BLaER1 treated with 17β-estradiol and CSF1 and Interleukin-3, amounts not matched to agents 10 nM and 100 nM (cell line): Measurements from ENCODE around the gene INSM1.

Source experiments
- H3K27ac ChIP-seq, 11 experiments: shearing (Covaris generic); formaldehyde crosslinking; 2 replicates each; pipeline ENCODE4 v1.8.1; 2022
- H3K27me3 ChIP-seq, 11 experiments: shearing (Covaris generic); formaldehyde crosslinking; 2 replicates each; pipeline ENCODE4 v1.8.1; 2022
- H3K36me3 ChIP-seq, 11 experiments: shearing (Covaris generic); formaldehyde crosslinking; 2 replicates each; pipeline ENCODE4 v1.8.1; 2022
- H3K4me1 ChIP-seq, 10 experiments: shearing (Covaris generic); formaldehyde crosslinking; 2 replicates each; pipeline ENCODE4 v1.8.1; 2022
- H3K4me2 ChIP-seq, 11 experiments: shearing (Covaris generic); formaldehyde crosslinking; 2 replicates each; pipeline ENCODE4 v1.8.1; 2022
- H3K4me3 ChIP-seq, 10 experiments: shearing (Covaris generic); formaldehyde crosslinking; 2 replicates each; pipeline ENCODE4 v1.8.1; 2022
- H3K9ac ChIP-seq, 11 experiments: shearing (Covaris generic); formaldehyde crosslinking; 2 replicates each; pipeline ENCODE4 v1.8.1; 2022
- H3K9me3 ChIP-seq, 11 experiments: shearing (Covaris generic); formaldehyde crosslinking; replicated peaks in 1 of 11; 2 replicates each; pipeline ENCODE4 v1.8.1; 2022
- H4K20me1 ChIP-seq, 11 experiments: shearing (Covaris generic); formaldehyde crosslinking; 2 replicates each; pipeline ENCODE4 v1.8.1; 2022
- Cebpa-rat ChIP-seq, 11 experiments: shearing (Covaris generic); IDR thresholded peaks; 2 replicates each; pipeline ENCODE4 v1.8.1; 2022

The INSM1 gene

DNA sequence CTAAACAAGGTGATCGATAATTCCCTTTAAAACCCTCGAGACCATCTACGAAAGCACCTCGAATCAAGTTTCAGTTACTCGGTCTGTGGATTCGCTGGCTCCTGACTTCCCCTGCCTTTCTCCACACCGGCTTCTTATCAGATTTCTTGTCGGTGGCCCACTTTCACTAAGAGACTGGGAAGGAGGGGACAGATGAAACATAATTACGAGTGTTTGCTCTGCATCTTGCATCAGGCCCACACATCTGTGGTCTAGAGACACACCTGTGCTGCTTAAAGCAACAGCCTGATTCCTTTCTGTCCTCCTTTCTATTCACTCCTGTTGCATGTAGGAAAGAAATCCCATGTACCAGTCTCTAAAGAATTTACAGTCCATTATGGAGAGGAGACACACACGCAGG lies 37.7 kb downstream of the INSM1 start:
- TF ChIP-seq Cebpa-rat (IDR thresholded peaks at IDR 0.05) = no peak
- Histone ChIP-seq H3K4me3 (no peak overlapping the region), H3K36me3 (peaks cover 0 to 33% (median 0%) of the 10 kb centered on the region in 11 experiments; a peak in 2 of 22 replicates), H3K4me2 (no peak overlapping the region), H3K27ac (no peak overlapping the region), H3K9me3 (no peaks in the 10 kb centered on the region), H4K20me1 (0 out of 22 replicates have a peak, but pooled peaks cover 0 to 3% (median 0%) of the 10 kb centered on the region in 11 experiments), H3K27me3 (no peaks in the 10 kb centered on the region), H3K4me1 (no peaks in the 10 kb centered on the region), H3K9ac (no peak overlapping the region)

- no peak for TF ChIP-seq Cebpa-rat (IDR thresholded peaks at IDR 0.05)
Measured at GRCh38 chr20:20406306-20406705, 38.4 kb downstream of the INSM1 start.

DNA sequence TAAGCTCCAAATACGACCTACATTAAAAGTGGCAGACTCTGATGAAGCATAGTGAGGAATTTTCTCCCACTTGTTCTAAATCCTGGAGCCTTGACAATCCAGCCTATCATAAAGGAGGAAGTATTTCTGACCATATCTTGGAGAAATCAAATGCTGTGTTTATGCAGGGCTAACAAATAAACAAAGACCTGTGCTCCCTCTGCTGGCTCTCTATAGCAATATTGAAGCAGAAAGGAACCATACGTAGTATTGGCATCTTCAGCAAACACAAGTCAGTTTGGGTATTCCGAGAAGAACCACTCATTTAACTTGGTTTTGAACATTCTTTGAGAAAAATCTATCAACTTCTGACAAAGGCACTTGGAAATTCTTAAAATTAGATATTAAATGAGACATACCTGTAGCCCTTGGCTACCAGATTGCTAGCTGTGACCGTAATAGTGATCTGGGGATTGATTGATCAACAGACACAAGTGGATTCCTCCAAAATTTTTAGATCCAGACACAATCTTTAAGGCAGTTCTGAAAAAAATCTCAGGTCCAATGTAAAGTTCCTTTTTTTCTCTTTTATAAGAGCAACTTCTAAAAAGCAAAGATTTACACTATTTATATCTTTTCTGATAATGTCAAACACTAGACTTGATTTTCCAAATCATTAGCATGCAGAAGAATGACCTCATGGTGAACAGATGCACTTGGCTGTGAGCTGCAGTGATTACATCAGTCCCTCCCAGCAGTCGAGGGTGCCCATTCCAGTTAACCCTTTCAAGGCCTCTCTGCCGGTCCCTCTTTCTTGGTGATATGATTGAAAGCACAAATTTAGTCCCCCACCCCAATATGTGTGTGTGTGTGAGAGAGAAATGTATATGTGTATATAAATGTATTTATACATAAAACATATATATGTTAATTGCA lies 40.2 kb downstream of the INSM1 start:
- no peak overlapping the region for H3K27ac ChIP-seq

More at GRCh38 chr20:20406306-20406705, 38.4 kb downstream of the INSM1 start:
- H3K9ac ChIP-seq = no peak overlapping the region
- no peak overlapping the region for H3K4me2 ChIP-seq
- no peaks in the 10 kb centered on the region for H3K9me3 ChIP-seq
- peaks cover 0 to 35% (median 0%) of the 10 kb centered on the region in 11 experiments; a peak in 2 of 22 replicates for H3K36me3 ChIP-seq
- H3K4me3 ChIP-seq = no peak overlapping the region
- no peak overlapping the region for H3K27ac ChIP-seq
- H4K20me1 ChIP-seq = 0 out of 22 replicates have a peak, but pooled peaks cover 0 to 3% (median 0%) of the 10 kb centered on the region in 11 experiments
- H3K27me3 ChIP-seq = no peaks in the 10 kb centered on the region
- H3K4me1 ChIP-seq = no peaks in the 10 kb centered on the region

DNA sequence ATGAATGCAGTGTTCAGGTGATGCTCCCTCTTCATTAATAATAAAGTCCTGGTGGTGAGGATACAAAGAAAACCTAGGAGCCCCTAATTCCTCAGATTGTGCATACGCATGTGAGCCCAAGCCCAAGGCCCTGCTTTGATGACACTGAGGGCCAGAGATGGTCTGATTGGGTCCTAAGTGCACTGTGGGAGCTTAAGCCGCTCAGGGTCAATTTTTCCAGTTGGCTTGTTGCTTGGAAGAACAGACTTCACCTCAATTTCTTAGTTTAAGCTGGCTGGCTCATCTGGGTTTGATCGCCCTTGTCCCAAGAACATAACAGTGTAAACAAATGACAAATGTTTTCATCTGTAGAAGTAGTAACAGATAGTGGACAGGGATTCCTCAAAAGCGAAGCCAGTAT lies 41.4 kb downstream of the INSM1 start:
- Histone ChIP-seq H3K9ac (no peak overlapping the region), H3K4me2 (no peak overlapping the region), H3K9me3 (no peaks in the 10 kb centered on the region), H4K20me1 (0 out of 22 replicates have a peak, but pooled peaks cover 0 to 9% (median 0%) of the 10 kb centered on the region in 11 experiments), H3K4me1 (0 out of 20 replicates have a peak, but pooled peaks cover 0 to 7% (median 0%) of the 10 kb centered on the region in 10 experiments), H3K27me3 (no peaks in the 10 kb centered on the region), H3K36me3 (peaks cover 0 to 20% (median 0%) of the 10 kb centered on the region in 11 experiments; a peak in 2 of 22 replicates), H3K27ac (no peak overlapping the region), H3K4me3 (no peak overlapping the region)
- TF ChIP-seq Cebpa-rat (IDR thresholded peaks at IDR 0.05) = no peak

More for the DNA sequence above, 40.2 kb downstream of the INSM1 start:
- H3K4me3 ChIP-seq = no peak overlapping the region
- TF ChIP-seq Cebpa-rat (IDR thresholded peaks at IDR 0.05) = no peak
- no peaks in the 10 kb centered on the region for H3K27me3 ChIP-seq
- 0 out of 20 replicates have a peak, but pooled peaks cover 0 to 5% (median 0%) of the 10 kb centered on the region in 10 experiments for H3K4me1 ChIP-seq
- H3K36me3 ChIP-seq = peaks cover 0 to 27% (median 0%) of the 10 kb centered on the region in 11 experiments; a peak in 2 of 22 replicates
- 0 out of 22 replicates have a peak, but pooled peaks cover 0 to 4% (median 0%) of the 10 kb centered on the region in 11 experiments for H4K20me1 ChIP-seq
- no peaks in the 10 kb centered on the region for H3K9me3 ChIP-seq
- no peak overlapping the region for H3K4me2 ChIP-seq
- no peak overlapping the region for H3K9ac ChIP-seq

- Histone ChIP-seq H3K27me3 (no peaks in the 10 kb centered on the region), H4K20me1 (0 out of 22 replicates have a peak, but pooled peaks cover 0 to 9% (median 0%) of the 10 kb centered on the region in 11 experiments), H3K9ac (no peak overlapping the region), H3K9me3 (no peaks in the 10 kb centered on the region), H3K36me3 (peaks cover 0 to 17% (median 0%) of the 10 kb centered on the region in 11 experiments; a peak in 2 of 22 replicates), H3K27ac (no peak overlapping the region), H3K4me3 (no peak overlapping the region), H3K4me1 (0 out of 20 replicates have a peak, but pooled peaks cover 0 to 7% (median 0%) of the 10 kb centered on the region in 10 experiments), H3K4me2 (no peak overlapping the region)
- no peak for TF ChIP-seq Cebpa-rat (IDR thresholded peaks at IDR 0.05)
Measured at GRCh38 chr20:20410678-20411077, 42.8 kb downstream of the INSM1 start.

DNA sequence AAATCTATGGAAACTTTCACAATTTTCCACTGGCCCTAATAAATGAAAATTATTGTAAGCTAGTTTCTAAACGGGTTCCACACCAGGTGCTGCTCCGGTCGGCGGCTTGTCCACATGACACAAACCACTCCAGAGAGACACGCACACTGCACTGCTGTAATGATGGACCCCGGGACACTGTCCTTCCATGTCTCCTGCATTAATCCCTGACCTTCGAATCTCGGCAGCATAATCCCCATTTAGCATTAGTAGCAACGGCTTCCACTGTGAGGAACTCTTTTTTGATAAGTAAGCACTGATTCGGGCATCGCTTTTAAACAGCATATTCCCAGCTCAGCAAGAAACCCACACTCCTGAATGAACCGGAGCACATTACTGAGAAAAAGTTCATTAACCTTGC lies 43.5 kb downstream of the INSM1 start:
- Histone ChIP-seq H4K20me1 (0 out of 22 replicates have a peak, but pooled peaks cover 0 to 9% (median 0%) of the 10 kb centered on the region in 11 experiments), H3K9ac (no peak overlapping the region), H3K4me3 (no peak overlapping the region), H3K36me3 (peaks cover 0 to 17% (median 0%) of the 10 kb centered on the region in 11 experiments; a peak in 2 of 22 replicates), H3K27ac (no peak overlapping the region), H3K27me3 (no peaks in the 10 kb centered on the region), H3K9me3 (no peaks in the 10 kb centered on the region), H3K4me2 (no peak overlapping the region), H3K4me1 (0 out of 20 replicates have a peak, but pooled peaks cover 0 to 7% (median 0%) of the 10 kb centered on the region in 10 experiments)
- no peak for TF ChIP-seq Cebpa-rat (IDR thresholded peaks at IDR 0.05)

DNA sequence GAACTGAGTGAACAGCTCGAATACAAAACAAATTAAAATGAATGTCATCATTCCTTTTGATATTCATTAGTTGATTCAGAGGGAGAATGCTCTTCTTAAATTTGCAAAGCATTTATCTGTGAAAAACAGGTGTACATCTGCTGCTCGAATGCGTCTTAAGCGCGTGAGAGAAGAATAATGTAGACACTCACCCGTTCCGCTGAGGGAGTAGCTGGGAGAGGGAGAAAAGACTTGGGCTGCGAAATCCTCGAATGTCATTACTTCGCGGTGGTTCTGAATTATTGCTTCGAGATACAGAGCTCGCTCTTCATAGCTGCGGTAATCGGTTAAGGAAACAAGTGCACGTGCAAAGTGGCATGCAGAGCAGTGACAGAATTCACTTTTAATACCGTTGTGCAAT lies 43.9 kb downstream of the INSM1 start:
- H3K4me3 ChIP-seq = no peak overlapping the region
- H4K20me1 ChIP-seq = 0 out of 22 replicates have a peak, but pooled peaks cover 0 to 9% (median 0%) of the 10 kb centered on the region in 11 experiments
- no peak for TF ChIP-seq Cebpa-rat (IDR thresholded peaks at IDR 0.05)

DNA sequence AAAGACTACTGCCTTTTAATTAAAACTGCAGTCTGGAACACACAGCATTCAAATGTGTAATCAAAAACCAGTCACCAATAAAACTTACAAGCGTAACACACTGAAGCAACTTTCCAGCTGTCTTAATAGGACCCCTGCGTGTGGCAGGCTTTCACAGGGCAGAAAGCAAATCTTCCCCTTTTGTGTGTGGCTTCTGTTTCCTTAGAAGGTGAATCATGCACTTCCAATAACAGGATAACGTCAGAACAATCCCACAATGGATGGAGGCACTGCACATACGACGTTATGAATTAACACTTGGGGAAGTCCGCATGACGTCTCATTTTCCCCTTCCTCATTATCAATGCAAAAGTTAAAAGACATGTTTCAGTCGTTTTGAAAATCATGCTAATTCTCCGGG lies 44.8 kb downstream of the INSM1 start:
- H3K27ac ChIP-seq = no peak overlapping the region
- H3K4me3 ChIP-seq = no peak overlapping the region
- no peak overlapping the region for H3K9ac ChIP-seq
- H3K4me1 ChIP-seq = 0 out of 20 replicates have a peak, but pooled peaks cover 0 to 7% (median 0%) of the 10 kb centered on the region in 10 experiments
- H4K20me1 ChIP-seq = peaks cover 0 to 9% (median 0%) of the 10 kb centered on the region in 11 experiments; a peak in 1 of 22 replicates
- peaks cover 0 to 25% (median 0%) of the 10 kb centered on the region in 11 experiments; a peak in 5 of 22 replicates for H3K36me3 ChIP-seq
- H3K27me3 ChIP-seq = no peaks in the 10 kb centered on the region
- no peaks in the 10 kb centered on the region for H3K9me3 ChIP-seq
- no peak for TF ChIP-seq Cebpa-rat (IDR thresholded peaks at IDR 0.05)
- no peak overlapping the region for H3K4me2 ChIP-seq

More for the DNA sequence above, 43.9 kb downstream of the INSM1 start:
- Histone ChIP-seq H3K27ac (no peak overlapping the region), H3K4me1 (0 out of 20 replicates have a peak, but pooled peaks cover 0 to 7% (median 0%) of the 10 kb centered on the region in 10 experiments), H3K9ac (no peak overlapping the region), H3K27me3 (no peaks in the 10 kb centered on the region), H3K9me3 (no peaks in the 10 kb centered on the region), H3K4me2 (no peak overlapping the region), H3K36me3 (peaks cover 0 to 18% (median 0%) of the 10 kb centered on the region in 11 experiments; a peak in 5 of 22 replicates)
